SH-SY5Y (cell line): ENCODE data around the gene WNT7A.

Source experiments
- GATA2 ChIP-seq: IDR thresholded peaks from 2 replicates; pipeline ENCODE4 v1.6.1; 2011; ENCODE audit warnings: mild to moderate bottlenecking, low read depth, low read length
- GATA3 ChIP-seq: IDR thresholded peaks from 2 replicates; pipeline ENCODE4 v1.6.1; 2011; ENCODE audit warnings: low read depth, mild to moderate bottlenecking, low read length, moderate library complexity

DNA sequence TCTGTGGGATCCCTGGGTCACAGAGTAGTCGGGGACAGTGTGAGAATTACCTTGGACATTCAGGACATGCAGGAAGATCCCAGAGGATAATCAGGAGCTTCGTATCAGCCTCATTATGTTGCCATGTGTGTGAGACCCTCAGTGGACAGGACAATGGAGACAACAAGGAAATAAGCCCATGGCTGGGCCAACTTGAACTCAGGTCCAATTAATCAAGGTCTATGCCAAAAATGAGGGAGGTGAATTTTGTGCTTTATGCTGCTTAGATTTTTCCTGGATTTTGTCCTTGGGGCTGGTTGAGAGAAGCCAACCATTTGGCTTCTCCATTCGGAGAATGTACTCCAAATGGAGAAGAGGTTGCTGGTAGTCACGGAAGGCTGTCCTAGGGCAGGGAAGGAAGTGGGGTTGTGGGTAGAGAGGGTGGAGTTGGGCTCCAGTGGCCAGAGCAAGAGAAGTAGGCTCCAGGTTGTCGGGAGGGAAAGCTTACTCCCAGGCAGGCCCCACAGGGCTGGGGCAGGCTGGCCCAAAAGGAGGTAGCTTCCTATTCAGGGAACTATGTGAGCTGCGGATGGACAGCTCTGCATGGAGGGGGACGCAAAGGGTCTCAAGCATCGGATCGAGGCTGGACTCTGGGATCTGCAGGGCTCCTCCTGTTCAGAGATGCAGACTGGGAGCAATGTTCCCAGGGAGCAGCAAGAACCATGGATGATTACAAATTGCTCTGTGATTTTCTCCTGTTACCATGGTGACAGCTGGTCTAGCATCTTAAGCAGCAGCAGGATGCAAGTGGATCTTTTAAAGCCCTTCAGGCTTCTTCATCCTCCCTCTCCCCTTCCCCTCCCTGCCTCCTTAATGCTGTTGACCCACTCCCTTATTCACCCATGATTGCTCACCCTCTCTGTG lies 91.1 kb downstream of the WNT7A start:
- TF ChIP-seq GATA2 = no peak
- TF ChIP-seq GATA3 = no peak
